Brain microvascular endothelial cell (primary cell): ENCODE data around the gene MOCS1.

Source experiments
- DNase-seq: peaks from one replicate; pipeline ENCODE4 v3.0.0-alpha.2; 2020
- H3K27ac ChIP-seq: fragments of 250-450 bp; sonication (Bioruptor Pico); 2 replicates; pipeline ENCODE4 v1.5.1; 2020; ENCODE audit warnings: mild to moderate bottlenecking, moderate library complexity
- H3K27me3 ChIP-seq: fragments of 250-450 bp; sonication (Bioruptor Pico); replicated peaks from 2 replicates; pipeline ENCODE4 v1.5.1; 2020; ENCODE audit warnings: mild to moderate bottlenecking
- H3K36me3 ChIP-seq: fragments of 250-450 bp; sonication (Bioruptor Pico); replicated peaks from 2 replicates; pipeline ENCODE4 v1.5.1; 2020; ENCODE audit warnings: mild to moderate bottlenecking
- H3K4me3 ChIP-seq: 2 replicates; pipeline ENCODE4 v1.5.1; 2011; ENCODE audit warnings: low read depth, mild to moderate bottlenecking, control low read depth, low read length, moderate library complexity
- CTCF ChIP-seq: IDR thresholded peaks from 2 replicates; pipeline ENCODE4 v1.5.1; 2011; ENCODE audit warnings: low read depth, mild to moderate bottlenecking, moderate library complexity, low read length, control low read depth, inconsistent platforms; ENCODE audit errors: missing control alignments
- in situ Hi-C: cut with HindIII; loops from 2 replicates; pipeline ENCODE4 v1.10.0; 2017; ENCODE audit warnings: low sequenced_read_pairs, low pct_ligation_motif_present

Gene MOCS1

GRCh38 chr6:39865011-39865888 is 69.0 kb downstream of the MOCS1 start:
- TF ChIP-seq CTCF, result peak; percentile 92
- no peak overlapping the region for H3K27ac ChIP-seq
- peaks cover 3% of the 10 kb centered on the region for H3K36me3 ChIP-seq
- H3K27me3 ChIP-seq, result no peaks in the 10 kb centered on the region
- DNase-seq, result peak; percentile 33
- H3K4me3 ChIP-seq, result no peak overlapping the region
- in situ Hi-C loops, result no loop called here

GRCh38 chr6:39861663-39862062 is 72.6 kb downstream of the MOCS1 start:
- in situ Hi-C loops, result no loop called here
- no peaks in the 10 kb centered on the region for H3K27me3 ChIP-seq
- DNase-seq, result no peak
- no peak for TF ChIP-seq CTCF
- H3K36me3 ChIP-seq, result no peaks in the 10 kb centered on the region
- H3K4me3 ChIP-seq, result no peak overlapping the region
- H3K27ac ChIP-seq, result no peak overlapping the region

GRCh38 chr6:39859025-39859424 is 75.2 kb downstream of the MOCS1 start:
- Histone ChIP-seq H3K27me3 (no peaks in the 10 kb centered on the region), H3K27ac (no peak overlapping the region), H3K36me3 (no peaks in the 10 kb centered on the region), H3K4me3 (no peak overlapping the region)
- no peak for DNase-seq
- TF ChIP-seq CTCF, result no peak
- in situ Hi-C loops, result no loop called here

GRCh38 chr6:39855356-39855995 is 78.8 kb downstream of the MOCS1 start:
- Histone ChIP-seq H3K4me3 (no peak overlapping the region), H3K27ac (peak overlapping the region; percentile 30), H3K27me3 (no peaks in the 10 kb centered on the region), H3K36me3 (no peaks in the 10 kb centered on the region)
- in situ Hi-C loops, result no loop called here
- DNase-seq, result peak; percentile 44
- no peak for TF ChIP-seq CTCF
